Endothelial cell of umbilical vein (primary cell): ENCODE data around the gene C4A. TPM values are rescaled to one million over a fixed set of nuclear protein-coding genes. Genes with fewer than 3 reads are reported as not detected.

Experiments used
- BruUV-seq: library from RNA; stranded (reverse); fragments of 400-500 nt; replicated peaks from 2 replicates; lab custom pipeline; 2021; lab: Mats Ljungman, UMichigan
- CTCF ChIA-PET: fragments of 300-600, 350-600 bp; sonication (Branson Sonifier 250); formaldehyde crosslinking; loops from one replicate; lab custom pipeline; 2021; ENCODE audit warnings: antibody characterized with exemption, inconsistent platforms; lab: Charles Lee
- POLR2A ChIA-PET: fragments of 300-600, 350-600 bp; sonication (Branson Sonifier 250); formaldehyde crosslinking; loops from one replicate; lab custom pipeline; 2021; ENCODE audit warnings: antibody characterized with exemption, inconsistent platforms; lab: Charles Lee
- DNase-seq: peaks from one replicate; pipeline ENCODE4 v3.0.0-alpha.2; 2011; ENCODE audit warnings: low read depth, low spot score
- FAIRE-seq: peaks from 2 replicates; lab custom pipeline; 2011; peaks lifted over from hg19 to GRCh38; lab: Jason Lieb, UNC
- H2AFZ ChIP-seq: 2 replicates; pipeline ENCODE4 v1.6.0; 2012; ENCODE audit warnings: low read depth, low read length, control low read depth, inconsistent platforms
- H3K27ac ChIP-seq: 2 replicates; pipeline ENCODE4 v1.5.1; 2011; ENCODE audit warnings: low read depth, mild to moderate bottlenecking, control low read depth, low read length, moderate library complexity; ENCODE audit not compliant: insufficient read depth
- H3K27me3 ChIP-seq, 2 experiments: 2 replicates each; pipeline versions ENCODE4 v1.6.0 to v1.6.1; 2011; ENCODE audit warnings: low read length in 2 of 2, mixed read lengths in 1 of 2; ENCODE audit not compliant: control insufficient read depth in 2 of 2, insufficient read depth in 2 of 2
- H3K36me3 ChIP-seq, 2 experiments: 2 replicates in 1 of 2; 3 replicates in 1 of 2; pipeline ENCODE4 v1.5.1; 2011; ENCODE audit warnings: low read length in 2 of 2, mild to moderate bottlenecking in 1 of 2, moderate library complexity in 1 of 2; ENCODE audit not compliant: control insufficient read depth in 2 of 2, insufficient read depth in 2 of 2; ENCODE audit errors: extremely low read depth in 1 of 2
- H3K4me1 ChIP-seq: 3 replicates; pipeline ENCODE4 v1.5.1; 2011; ENCODE audit warnings: mild to moderate bottlenecking, low read length; ENCODE audit not compliant: control insufficient read depth, insufficient read depth; ENCODE audit errors: extremely low read depth
- H3K4me2 ChIP-seq: 2 replicates; pipeline ENCODE4 v1.6.1; 2011; ENCODE audit warnings: low read length, control low read depth, mixed read lengths; ENCODE audit not compliant: insufficient read depth
- H3K4me3 ChIP-seq, 3 experiments: fragments of 200-600 bp in 1 of 3; sonication (generic), shearing (Covaris generic) in 1 of 3; replicated peaks in 1 of 3; 2 replicates each; pipeline ENCODE4 v1.5.1; 2011 to 2016; ENCODE audit warnings: control low read depth in 3 of 3, low read length in 3 of 3, mild to moderate bottlenecking in 2 of 3, inconsistent platforms in 1 of 3, low read depth in 1 of 3, moderate library complexity in 1 of 3; ENCODE audit not compliant: insufficient read depth in 1 of 3
- H3K79me2 ChIP-seq: 2 replicates; pipeline ENCODE4 v1.6.0; 2012; ENCODE audit warnings: low read length, inconsistent platforms; ENCODE audit not compliant: control insufficient read depth, insufficient read depth
- H3K9ac ChIP-seq: replicated peaks from 2 replicates; pipeline ENCODE3; 2011; ENCODE audit warnings: low read length, control low read depth; ENCODE audit not compliant: insufficient read depth; ENCODE audit errors: extremely low read depth
- H3K9me1 ChIP-seq: replicated peaks from 3 replicates; pipeline ENCODE4 v1.6.0; 2011; ENCODE audit warnings: mild to moderate bottlenecking, low read length; ENCODE audit not compliant: control insufficient read depth, insufficient read depth; ENCODE audit errors: extremely low read depth
- H3K9me3 ChIP-seq: replicated peaks from 2 replicates; pipeline ENCODE4 v1.5.1; 2012; ENCODE audit warnings: low read length, inconsistent platforms; ENCODE audit not compliant: control insufficient read depth, insufficient read depth
- H4K20me1 ChIP-seq: replicated peaks from 2 replicates; pipeline ENCODE3; 2011; ENCODE audit warnings: mild to moderate bottlenecking, low read length; ENCODE audit not compliant: control insufficient read depth, insufficient read depth; ENCODE audit errors: extremely low read depth
- EZH2 ChIP-seq: IDR thresholded peaks from 2 replicates; pipeline ENCODE4 v1.6.1; 2012; ENCODE audit warnings: borderline replicate concordance, low read depth, mild to moderate bottlenecking, moderate library complexity, low read length, inconsistent platforms; ENCODE audit not compliant: severe bottlenecking
- FOS ChIP-seq: IDR thresholded peaks from 2 replicates; pipeline ENCODE4 v1.6.1; 2011; ENCODE audit warnings: mild to moderate bottlenecking, low read length, moderate library complexity, borderline replicate concordance; ENCODE audit not compliant: insufficient read depth
- GATA2 ChIP-seq: IDR thresholded peaks from 2 replicates; pipeline ENCODE4 v1.7.0; 2011; ENCODE audit warnings: low read depth, mild to moderate bottlenecking, moderate library complexity, mixed read lengths, low read length; ENCODE audit not compliant: insufficient read length, insufficient read depth
- JUN ChIP-seq: IDR thresholded peaks from 2 replicates; pipeline ENCODE4 v1.6.1; 2011; ENCODE audit warnings: borderline replicate concordance, low read depth; ENCODE audit not compliant: insufficient read length, insufficient read depth
- MYC ChIP-seq: IDR thresholded peaks from one replicate; pipeline ENCODE4 v1.6.1; 2011; ENCODE audit warnings: mild to moderate bottlenecking, low read depth, low read length
- POLR2A ChIP-seq: IDR thresholded peaks from 2 replicates; pipeline ENCODE4 v1.6.1; 2012; ENCODE audit warnings: low read depth, mild to moderate bottlenecking, control low read depth, low read length
- POLR2AphosphoS5 ChIP-seq: IDR thresholded peaks from 2 replicates; pipeline ENCODE4 v1.6.1; 2012; ENCODE audit warnings: low read depth, mild to moderate bottlenecking, control low read depth, low read length, moderate library complexity; ENCODE audit not compliant: insufficient read depth
- dilution Hi-C: fragments of 300-500 bp; cut with MboI; formaldehyde crosslinking; loops from one replicate; pipeline ENCODE4 v1.15.0; 2019; ENCODE audit warnings: low sequenced_read_pairs; ENCODE audit not compliant: extremely low pct_ligation_motif_present
- intact Hi-C: fragments of 100-400 bp; cut with micrococcal nuclease; formaldehyde crosslinking; loops from one replicate; pipeline ENCODE4 v1.10.0; 2022
- polyA plus RNA-seq, 4 experiments: library from polyadenylated mRNA; depleted of rRNA in 3 of 4; stranded (reverse) in 3 of 4; unstranded in 1 of 4; fragments of >200 nt; gene quantifications; 2 replicates each; pipeline versions ENCODE4 v1.2.1 to v1.2.3, GENCODE V29; 2011 to 2012; ENCODE audit warnings: missing spikeins in 1 of 4
- total RNA-seq: library from RNA; stranded (reverse); gene quantifications from 2 replicates; pipeline ENCODE4 v1.2.3, GENCODE V29; 2021
- TF ChIP-seq, protein P1 (sequence below), 2 donors: IDR thresholded peaks; 1 replicate in 1 of 2; 2 replicates in 1 of 2; pipeline ENCODE4 v1.5.1; 2011; ENCODE audit warnings: low read length in 2 of 2, mild to moderate bottlenecking in 2 of 2, moderate library complexity in 2 of 2, control low read depth in 1 of 2, inconsistent platforms in 1 of 2, low read depth in 1 of 2; ENCODE audit not compliant: insufficient read depth in 1 of 2; ENCODE audit errors: extremely low read depth in 1 of 2
- TF ChIP-seq, protein P2 (sequence below): IDR thresholded peaks from 2 replicates; pipeline ENCODE4 v1.6.1; 2011; ENCODE audit not compliant: insufficient read depth, insufficient read length

Gene C4A
- total and polyA plus RNA-seq, 2 donors (not counting 3 experiments of a cell fraction or from before 2014, with no cell fraction given) = 5.2 to 5.7 TPM

DNA sequence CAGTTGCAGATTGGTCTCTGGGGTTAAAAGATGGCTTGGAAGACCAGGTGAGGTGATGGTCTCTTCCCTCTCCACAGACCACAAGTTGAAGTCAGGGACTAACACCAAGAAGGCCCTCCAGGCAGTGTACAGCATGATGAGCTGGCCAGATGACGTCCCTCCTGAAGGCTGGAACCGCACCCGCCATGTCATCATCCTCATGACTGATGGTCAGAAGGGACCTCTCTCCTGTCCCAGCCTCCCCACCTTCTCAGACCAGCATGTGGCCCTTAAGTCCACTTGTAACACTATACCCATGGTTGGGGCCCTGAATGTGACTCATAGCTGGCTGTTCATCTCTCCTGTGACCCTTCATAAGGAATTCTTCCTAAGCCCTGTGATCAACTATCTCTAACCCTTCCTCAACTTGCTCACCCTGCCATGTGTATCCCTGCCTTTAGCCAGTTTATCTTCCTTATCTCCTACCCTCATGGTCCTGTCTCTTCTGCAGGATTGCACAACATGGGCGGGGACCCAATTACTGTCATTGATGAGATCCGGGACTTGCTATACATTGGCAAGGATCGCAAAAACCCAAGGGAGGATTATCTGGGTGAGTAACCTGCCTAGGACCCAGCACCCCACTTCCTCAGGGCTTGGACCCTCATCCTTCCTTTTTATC, 33.0 kb upstream of the C4A start:
- FAIRE-seq = no peak

More for the DNA sequence above, 33.0 kb upstream of the C4A start:
- Histone ChIP-seq H3K27ac (no peak overlapping the region), H3K4me1 (peaks cover 3% of the 10 kb centered on the region), H3K36me3 (peaks cover 17 to 19% of the 10 kb centered on the region in 2 experiments), H3K27me3 (peaks cover 0 to 2% of the 10 kb centered on the region in 2 experiments), H2AFZ (no peak overlapping the region), H3K9me3 (no peaks in the 10 kb centered on the region), H3K4me2 (no peak overlapping the region), H3K9ac (no peak overlapping the region), H3K4me3 (no peak overlapping the region), H3K9me1 (no peaks in the 10 kb centered on the region), H4K20me1 (no peaks in the 10 kb centered on the region), H3K79me2 (no peaks in the 10 kb centered on the region)
- dilution Hi-C loops = no loop called here
- TF ChIP-seq JUN = no peak
- TF ChIP-seq EZH2 = no peak
- no peak for TF ChIP-seq MYC
- TF ChIP-seq, protein P1, sequence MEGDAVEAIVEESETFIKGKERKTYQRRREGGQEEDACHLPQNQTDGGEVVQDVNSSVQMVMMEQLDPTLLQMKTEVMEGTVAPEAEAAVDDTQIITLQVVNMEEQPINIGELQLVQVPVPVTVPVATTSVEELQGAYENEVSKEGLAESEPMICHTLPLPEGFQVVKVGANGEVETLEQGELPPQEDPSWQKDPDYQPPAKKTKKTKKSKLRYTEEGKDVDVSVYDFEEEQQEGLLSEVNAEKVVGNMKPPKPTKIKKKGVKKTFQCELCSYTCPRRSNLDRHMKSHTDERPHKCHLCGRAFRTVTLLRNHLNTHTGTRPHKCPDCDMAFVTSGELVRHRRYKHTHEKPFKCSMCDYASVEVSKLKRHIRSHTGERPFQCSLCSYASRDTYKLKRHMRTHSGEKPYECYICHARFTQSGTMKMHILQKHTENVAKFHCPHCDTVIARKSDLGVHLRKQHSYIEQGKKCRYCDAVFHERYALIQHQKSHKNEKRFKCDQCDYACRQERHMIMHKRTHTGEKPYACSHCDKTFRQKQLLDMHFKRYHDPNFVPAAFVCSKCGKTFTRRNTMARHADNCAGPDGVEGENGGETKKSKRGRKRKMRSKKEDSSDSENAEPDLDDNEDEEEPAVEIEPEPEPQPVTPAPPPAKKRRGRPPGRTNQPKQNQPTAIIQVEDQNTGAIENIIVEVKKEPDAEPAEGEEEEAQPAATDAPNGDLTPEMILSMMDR (IDR thresholded peaks at IDR 0.05; ENCODE audit: extremely low read depth in 1 of 2, insufficient read depth in 1 of 2, low read depth in 1 of 2, low read length in 2 of 2) = no peak
- TF ChIP-seq, protein P2, sequence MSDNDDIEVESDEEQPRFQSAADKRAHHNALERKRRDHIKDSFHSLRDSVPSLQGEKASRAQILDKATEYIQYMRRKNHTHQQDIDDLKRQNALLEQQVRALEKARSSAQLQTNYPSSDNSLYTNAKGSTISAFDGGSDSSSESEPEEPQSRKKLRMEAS = no peak
- TF ChIP-seq GATA2 = no peak
- no peak for TF ChIP-seq POLR2A
- TF ChIP-seq POLR2AphosphoS5 = no peak
- TF ChIP-seq FOS = no peak
- no TSS peak for BruUV-seq
- intact Hi-C loops = no loop called here
- POLR2A ChIA-PET = no interaction called here
- CTCF ChIA-PET = no interaction called here
- no peak for DNase-seq
